Transverse colon (tissue), 3 donors: ENCODE measurements around the gene NAGLU.

Experiments
- EP300 ChIP-seq: sonication (generic); formaldehyde crosslinking; IDR thresholded peaks from one replicate; pipeline ENCODE4 v1.6.1; 2017; ENCODE audit warnings: antibody characterized with exemption, low read depth
- POLR2A ChIP-seq: fragments of 450-650 bp; IDR thresholded peaks from one replicate; pipeline ENCODE4 v1.6.1; 2016; ENCODE audit warnings: antibody characterized with exemption, mild to moderate bottlenecking, moderate library complexity
- TF ChIP-seq, protein P1 (sequence below), 5 experiments: fragments of 200-600 bp in 3 of 5; fragments of 450-650 bp in 2 of 5; sonication (generic) in 3 of 5; IDR thresholded peaks; 1 replicate in 2 of 5; 2 replicates in 3 of 5; pipeline ENCODE4 v1.5.1; 2016 to 2017; ENCODE audit warnings: antibody characterized with exemption in 5 of 5, inconsistent platforms in 3 of 5, mild to moderate bottlenecking in 2 of 5, moderate library complexity in 1 of 5

DNA sequence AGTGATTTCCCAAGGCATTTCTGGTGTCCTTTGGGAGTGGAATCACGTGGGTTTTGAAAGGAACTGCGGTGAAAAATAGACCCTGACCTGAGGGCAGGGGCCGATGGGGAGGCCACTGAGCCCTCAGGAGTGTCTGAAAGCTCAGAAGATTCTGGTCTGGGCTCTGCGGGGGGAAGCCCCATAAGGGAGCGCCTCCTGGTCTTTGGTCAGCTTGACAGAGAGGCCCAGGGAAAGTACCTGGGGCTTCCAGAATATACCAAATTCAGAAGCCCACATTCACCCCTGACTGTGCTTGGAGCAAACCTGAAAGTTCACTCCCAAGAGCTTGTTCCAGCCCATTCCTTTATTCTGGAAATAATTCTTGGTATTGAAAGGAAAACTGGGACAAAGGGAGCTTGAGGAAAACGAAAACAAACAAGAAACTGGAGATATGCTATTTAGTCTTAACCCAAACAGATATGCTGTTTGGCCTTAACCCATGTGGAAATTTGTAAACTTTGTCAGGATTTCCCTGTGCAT, 23.2 kb upstream of the NAGLU start:
- TF ChIP-seq, protein P1, sequence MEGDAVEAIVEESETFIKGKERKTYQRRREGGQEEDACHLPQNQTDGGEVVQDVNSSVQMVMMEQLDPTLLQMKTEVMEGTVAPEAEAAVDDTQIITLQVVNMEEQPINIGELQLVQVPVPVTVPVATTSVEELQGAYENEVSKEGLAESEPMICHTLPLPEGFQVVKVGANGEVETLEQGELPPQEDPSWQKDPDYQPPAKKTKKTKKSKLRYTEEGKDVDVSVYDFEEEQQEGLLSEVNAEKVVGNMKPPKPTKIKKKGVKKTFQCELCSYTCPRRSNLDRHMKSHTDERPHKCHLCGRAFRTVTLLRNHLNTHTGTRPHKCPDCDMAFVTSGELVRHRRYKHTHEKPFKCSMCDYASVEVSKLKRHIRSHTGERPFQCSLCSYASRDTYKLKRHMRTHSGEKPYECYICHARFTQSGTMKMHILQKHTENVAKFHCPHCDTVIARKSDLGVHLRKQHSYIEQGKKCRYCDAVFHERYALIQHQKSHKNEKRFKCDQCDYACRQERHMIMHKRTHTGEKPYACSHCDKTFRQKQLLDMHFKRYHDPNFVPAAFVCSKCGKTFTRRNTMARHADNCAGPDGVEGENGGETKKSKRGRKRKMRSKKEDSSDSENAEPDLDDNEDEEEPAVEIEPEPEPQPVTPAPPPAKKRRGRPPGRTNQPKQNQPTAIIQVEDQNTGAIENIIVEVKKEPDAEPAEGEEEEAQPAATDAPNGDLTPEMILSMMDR (IDR thresholded peaks at IDR 0.05) = no peak
- TF ChIP-seq EP300 (no peak), POLR2A (no peak)
